IMR-90 (cell line): ENCODE data around the gene RCAN2. TPM values are rescaled to one million over a fixed set of nuclear protein-coding genes. Genes with fewer than 3 reads are reported as not detected.

Experiments used
- ATAC-seq: fragments of 200-7000 bp; cut with Tn5 transposase; 2 replicates; pipeline ENCODE4 v1.9.1; 2020; ENCODE audit warnings: low read depth, mild to moderate bottlenecking, moderate library complexity
- BruUV-seq: library from RNA; stranded (reverse); fragments of 400-500 nt; replicated peaks from 2 replicates; lab custom pipeline; 2021; lab: Mats Ljungman, UMichigan
- CTCF ChIA-PET: fragments of 300-600 bp; formaldehyde crosslinking; extraction: SDS; loops from one replicate; lab custom pipeline; 2021; ENCODE audit warnings: antibody characterized with exemption; lab: Yijun Ruan, JAX
- POLR2A ChIA-PET: fragments of 300-600 bp; sonication (Branson Sonifier 250); formaldehyde crosslinking; loops from one replicate; lab custom pipeline; 2022; ENCODE audit warnings: antibody characterized with exemption; ENCODE audit not compliant: unreplicated experiment; lab: Charles Lee
- DNase-seq: peaks from one replicate; pipeline ENCODE4 v3.0.0; 2013
- H2AFZ ChIP-seq: replicated peaks from 2 replicates; pipeline ENCODE3; 2013; ENCODE audit warnings: low read length, mild to moderate bottlenecking; ENCODE audit not compliant: poor library complexity
- H2AK5ac ChIP-seq: 2 replicates; pipeline ENCODE4 v1.6.1; 2013; ENCODE audit warnings: low read depth, low read length, inconsistent platforms
- H2AK9ac ChIP-seq: replicated peaks from 2 replicates; pipeline ENCODE3; 2013; ENCODE audit warnings: mild to moderate bottlenecking, low read depth, low read length, moderate library complexity; ENCODE audit not compliant: poor library complexity
- H2BK120ac ChIP-seq: 2 replicates; pipeline ENCODE4 v1.6.1; 2013; ENCODE audit warnings: low read depth, low read length, inconsistent platforms
- H2BK15ac ChIP-seq: 3 replicates; pipeline ENCODE4 v1.6.1; 2013; ENCODE audit warnings: low read depth, low read length, inconsistent platforms
- H2BK20ac ChIP-seq: 2 replicates; pipeline ENCODE4 v1.6.1; 2013; ENCODE audit warnings: low read depth, mild to moderate bottlenecking, inconsistent platforms, low read length, moderate library complexity
- H2BK5ac ChIP-seq: 2 replicates; pipeline ENCODE4 v1.6.1; 2013; ENCODE audit warnings: mild to moderate bottlenecking, low read depth, low read length, inconsistent platforms; ENCODE audit not compliant: poor library complexity, severe bottlenecking
- H3K14ac ChIP-seq: replicated peaks from 2 replicates; pipeline ENCODE4 v1.6.1; 2013; ENCODE audit warnings: low read depth, low read length, inconsistent platforms
- H3K18ac ChIP-seq: 2 replicates; pipeline ENCODE4 v1.6.1; 2013; ENCODE audit warnings: low read depth, low read length, control low read depth
- H3K23ac ChIP-seq: 2 replicates; pipeline ENCODE4 v1.6.1; 2013; ENCODE audit warnings: low read depth, low read length, inconsistent platforms
- H3K27ac ChIP-seq: 2 replicates; pipeline ENCODE4 v1.5.1; 2013; ENCODE audit warnings: mild to moderate bottlenecking, control low read depth, low read length; ENCODE audit not compliant: insufficient read depth
- H3K27me3 ChIP-seq: 2 replicates; pipeline ENCODE4 v1.6.1; 2013; ENCODE audit warnings: low read length; ENCODE audit not compliant: control insufficient read depth, insufficient read depth
- H3K36me3 ChIP-seq: 2 replicates; pipeline ENCODE4 v1.6.1; 2013; ENCODE audit warnings: low read length, mixed read lengths; ENCODE audit not compliant: control insufficient read depth, insufficient read depth
- H3K4ac ChIP-seq: 2 replicates; pipeline ENCODE4 v1.6.1; 2013; ENCODE audit warnings: low read depth, low read length, inconsistent platforms
- H3K4me1 ChIP-seq: 2 replicates; pipeline ENCODE4 v1.6.1; 2013; ENCODE audit warnings: low read length, mixed read lengths; ENCODE audit not compliant: control insufficient read depth, insufficient read depth
- H3K4me2 ChIP-seq: 2 replicates; pipeline ENCODE4 v1.6.1; 2013; ENCODE audit warnings: low read depth, mild to moderate bottlenecking, control low read depth, low read length, moderate library complexity
- H3K4me3 ChIP-seq: 2 replicates; pipeline ENCODE4 v1.5.1; 2013; ENCODE audit warnings: low read depth, mild to moderate bottlenecking, control low read depth, low read length, moderate library complexity; ENCODE audit not compliant: insufficient read depth
- H3K56ac ChIP-seq: 2 replicates; pipeline ENCODE4 v1.6.1; 2013; ENCODE audit warnings: low read length, inconsistent platforms; ENCODE audit not compliant: insufficient read depth; ENCODE audit errors: extremely low read depth
- H3K79me1 ChIP-seq, 2 experiments: 2 replicates each; pipeline ENCODE4 v1.6.1; 2013; ENCODE audit warnings: low read length in 2 of 2, inconsistent platforms in 1 of 2, low read depth in 1 of 2
- H3K9ac ChIP-seq: 2 replicates; pipeline ENCODE4 v1.6.1; 2013; ENCODE audit warnings: low read depth, low read length, control low read depth
- H3K9me1 ChIP-seq: 2 replicates; pipeline ENCODE4 v1.6.1; 2013; ENCODE audit warnings: low read length, inconsistent platforms; ENCODE audit not compliant: insufficient read depth
- H3K9me3 ChIP-seq: 2 replicates; pipeline ENCODE4 v1.6.1; 2013; ENCODE audit warnings: low read length; ENCODE audit not compliant: control insufficient read depth, insufficient read depth
- H4K20me1 ChIP-seq: 2 replicates; pipeline ENCODE4 v1.6.1; 2013; ENCODE audit warnings: low read length, inconsistent platforms; ENCODE audit not compliant: insufficient read depth
- H4K5ac ChIP-seq: 2 replicates; pipeline ENCODE4 v1.6.1; 2013; ENCODE audit warnings: mild to moderate bottlenecking, low read depth, low read length, control low read depth
- H4K8ac ChIP-seq, 2 experiments: 2 replicates each; pipeline ENCODE4 v1.6.1; 2013; ENCODE audit warnings: low read depth in 2 of 2, low read length in 2 of 2, control low read depth in 1 of 2, inconsistent platforms in 1 of 2
- H4K91ac ChIP-seq: 2 replicates; pipeline ENCODE4 v1.6.1; 2013; ENCODE audit warnings: low read depth, low read length, inconsistent platforms; ENCODE audit not compliant: insufficient read depth
- CHD1 ChIP-seq: IDR thresholded peaks from 2 replicates; pipeline ENCODE4 v1.6.1; 2012; ENCODE audit warnings: low read depth, low read length, improper control_type of control experiment
- NFE2L2 ChIP-seq: fragments of 150-350 bp; IDR thresholded peaks from 2 replicates; pipeline ENCODE4 v1.6.1; 2016; ENCODE audit warnings: low read depth, mild to moderate bottlenecking, low read length
- POLR2A ChIP-seq: IDR thresholded peaks from 2 replicates; pipeline ENCODE4 v1.6.1; 2012; ENCODE audit warnings: mild to moderate bottlenecking, low read depth, low read length
- RFX5 ChIP-seq: IDR thresholded peaks from 2 replicates; pipeline ENCODE4 v1.8.0; 2012; ENCODE audit warnings: low read depth, mild to moderate bottlenecking, low read length, moderate library complexity
- WGBS, 2 experiments: methylation state at CpG; one replicate each; pipeline versions ENCODE4 v1.1.5 to v1.1.7; 2013; ENCODE audit warnings: missing lambda C conversion rate in 2 of 2; ENCODE audit not compliant: insufficient read length in 1 of 2; ENCODE audit errors: extremely low coverage in 2 of 2; 5-methylcytosine and 5-hydroxymethylcytosine counted together
- dilution Hi-C: fragments of 300-500 bp; cut with HindIII; formaldehyde crosslinking; loops from one replicate; pipeline ENCODE4 v1.14.3; 2018; ENCODE audit warnings: low sequenced_read_pairs; ENCODE audit not compliant: unreplicated experiment
- in situ Hi-C: fragments of 300-500 bp; cut with MboI; formaldehyde crosslinking; loops from 3 replicates; pipeline ENCODE4 v1.14.3; 2019; ENCODE audit warnings: low sequenced_read_pairs, inconsistent platforms, mixed read lengths
- intact Hi-C: fragments of 100-400 bp; cut with micrococcal nuclease; formaldehyde crosslinking; loops from 2 replicates; pipeline ENCODE4 v1.10.0; 2022
- polyA plus RNA-seq, 3 experiments: library from polyadenylated mRNA; depleted of rRNA; stranded (reverse); fragments of >200 nt; gene quantifications; 2 replicates each; pipeline ENCODE4 v1.2.3, GENCODE V29; 2012; ENCODE audit warnings: low replicate concordance in 1 of 3
- total RNA-seq: library from RNA; depleted of rRNA; stranded (reverse); fragments of >200 nt; gene quantifications from 2 replicates; pipeline ENCODE4 v1.2.3, GENCODE V29; 2012
- TF ChIP-seq, protein P1 (sequence below): conservative IDR thresholded peaks from 2 replicates; pipeline ENCODE4 v1.5.1; 2012; ENCODE audit warnings: mild to moderate bottlenecking, low read depth, low read length, improper control_type of control experiment

The RCAN2 gene
- total and polyA plus RNA-seq, 2 of the 4 experiments (the other 2 are of a cell fraction): 1.3 to 1.8 TPM

DNA sequence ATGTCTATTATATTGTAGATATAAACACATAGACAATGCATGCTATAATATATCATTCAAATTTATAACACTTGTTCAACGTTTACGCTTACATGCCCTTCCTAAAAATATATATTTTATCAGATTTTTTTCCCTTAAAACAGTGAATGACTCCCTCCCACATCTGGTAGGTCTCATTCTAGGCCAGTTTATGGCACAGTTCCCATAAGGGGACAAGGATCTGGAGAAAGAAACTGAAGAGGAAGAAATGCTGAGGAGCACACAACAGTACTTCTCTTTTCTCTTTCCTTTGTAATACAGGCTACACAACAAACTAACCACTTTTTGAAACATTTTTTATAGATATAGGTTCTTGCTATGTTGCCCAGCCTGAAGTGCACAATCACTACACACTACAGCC is 48.6 kb upstream of the RCAN2 start:
- Histone ChIP-seq H4K91ac (no peak overlapping the region), H3K9ac (no peak overlapping the region), H2BK120ac (no peak overlapping the region), H4K5ac (no peak overlapping the region), H3K4me3 (no peak overlapping the region), H3K56ac (no peak overlapping the region), H3K4ac (no peak overlapping the region), H3K18ac (no peak overlapping the region), H2AK5ac (no peak overlapping the region), H3K23ac (no peak overlapping the region), H3K36me3 (no peaks in the 10 kb centered on the region), H4K20me1 (no peaks in the 10 kb centered on the region), H2BK20ac (no peak overlapping the region), H3K27me3 (no peaks in the 10 kb centered on the region), H4K8ac (no peak overlapping the region), H2AFZ (no peak overlapping the region), H3K4me2 (no peak overlapping the region), H3K27ac (no peak overlapping the region), H2AK9ac (no peak overlapping the region), H3K4me1 (no peaks in the 10 kb centered on the region), H3K9me1 (no peaks in the 10 kb centered on the region), H3K79me1 (no peaks in the 10 kb centered on the region), H3K9me3 (no peaks in the 10 kb centered on the region), H2BK15ac (no peak overlapping the region), H2BK5ac (no peak overlapping the region), H3K14ac (no peak overlapping the region)
- DNase-seq: no peak
- ChIA-PET POLR2A (no interaction called here), CTCF (no interaction called here)
- intact Hi-C loops (no loop called here), dilution Hi-C loops (no loop called here), in situ Hi-C loops (no loop called here)
- WGBS, 2 experiments: no CpG with 5 or more reads among the region's 2 CpGs
- no TSS peak for BruUV-seq
- ATAC-seq: no peak
- no peak for TF ChIP-seq NFE2L2
- no peak for TF ChIP-seq RFX5
- TF ChIP-seq, protein P1, sequence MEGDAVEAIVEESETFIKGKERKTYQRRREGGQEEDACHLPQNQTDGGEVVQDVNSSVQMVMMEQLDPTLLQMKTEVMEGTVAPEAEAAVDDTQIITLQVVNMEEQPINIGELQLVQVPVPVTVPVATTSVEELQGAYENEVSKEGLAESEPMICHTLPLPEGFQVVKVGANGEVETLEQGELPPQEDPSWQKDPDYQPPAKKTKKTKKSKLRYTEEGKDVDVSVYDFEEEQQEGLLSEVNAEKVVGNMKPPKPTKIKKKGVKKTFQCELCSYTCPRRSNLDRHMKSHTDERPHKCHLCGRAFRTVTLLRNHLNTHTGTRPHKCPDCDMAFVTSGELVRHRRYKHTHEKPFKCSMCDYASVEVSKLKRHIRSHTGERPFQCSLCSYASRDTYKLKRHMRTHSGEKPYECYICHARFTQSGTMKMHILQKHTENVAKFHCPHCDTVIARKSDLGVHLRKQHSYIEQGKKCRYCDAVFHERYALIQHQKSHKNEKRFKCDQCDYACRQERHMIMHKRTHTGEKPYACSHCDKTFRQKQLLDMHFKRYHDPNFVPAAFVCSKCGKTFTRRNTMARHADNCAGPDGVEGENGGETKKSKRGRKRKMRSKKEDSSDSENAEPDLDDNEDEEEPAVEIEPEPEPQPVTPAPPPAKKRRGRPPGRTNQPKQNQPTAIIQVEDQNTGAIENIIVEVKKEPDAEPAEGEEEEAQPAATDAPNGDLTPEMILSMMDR: no peak
- no peak for TF ChIP-seq CHD1
- TF ChIP-seq POLR2A: no peak
